Fibroblast of skin of left quadriceps (primary cell): Measurements from ENCODE around the gene MRE11.
"Not testable (repeated sequence)": the region's sequence is repeated elsewhere in the genome, so short reads cannot be mapped to it uniquely, and the experiment has no call there.

Experiments
- DNase-seq, 2 experiments: peaks; one replicate each; pipeline ENCODE4 v3.0.0-alpha.2; 2013; ENCODE audit warnings: low read depth in 2 of 2

MRE11 gene

GRCh38 chr11:94506513-94506912 lies 12.9 kb upstream of the MRE11 start:
- not testable (repeated sequence) for DNase-seq

- peak; percentile 37 to 38 for DNase-seq
Measured at GRCh38 chr11:94504689-94505293, 11.1 kb upstream of the MRE11 start.

GRCh38 chr11:94501522-94501921 lies 7.9 kb upstream of the MRE11 start:
- DNase-seq, result no peak

GRCh38 chr11:94500181-94500580 lies 6.5 kb upstream of the MRE11 start:
- no peak for DNase-seq

- DNase-seq, result no peak
Measured at GRCh38 chr11:94494126-94494680, 559 bp upstream of the MRE11 start.

GRCh38 chr11:94486068-94486467 lies 7.6 kb downstream of the MRE11 start:
- no peak for DNase-seq

- no peak for DNase-seq
Measured at GRCh38 chr11:94481342-94481741, 12.3 kb downstream of the MRE11 start.

- DNase-seq, result no peak
Measured at GRCh38 chr11:94477624-94478023, 16.0 kb downstream of the MRE11 start.

- peak in 1 of 2 experiments; percentile 10 for DNase-seq
Measured at GRCh38 chr11:94472916-94473799, 20.5 kb downstream of the MRE11 start.

- no peak for DNase-seq
Measured at GRCh38 chr11:94469416-94469815, 24.2 kb downstream of the MRE11 start.

GRCh38 chr11:94459576-94459975 lies 34.1 kb downstream of the MRE11 start:
- DNase-seq, result no peak

- no peak for DNase-seq
Measured at GRCh38 chr11:94457118-94458029, 36.3 kb downstream of the MRE11 start.

GRCh38 chr11:94455861-94456260 lies 37.8 kb downstream of the MRE11 start:
- no peak for DNase-seq

GRCh38 chr11:94454301-94454700 lies 39.3 kb downstream of the MRE11 start:
- no peak for DNase-seq

GRCh38 chr11:94452988-94453387 lies 40.7 kb downstream of the MRE11 start:
- DNase-seq, result no peak

GRCh38 chr11:94450048-94450447 lies 43.6 kb downstream of the MRE11 start:
- peak; percentile 22 to 30 for DNase-seq

GRCh38 chr11:94449437-94449836 lies 44.2 kb downstream of the MRE11 start:
- DNase-seq, result peak; percentile 23 to 27

GRCh38 chr11:94449029-94449428 lies 44.6 kb downstream of the MRE11 start:
- no peak for DNase-seq

GRCh38 chr11:94447149-94447548 lies 46.5 kb downstream of the MRE11 start:
- DNase-seq, result no peak

GRCh38 chr11:94445641-94446040 lies 48.0 kb downstream of the MRE11 start:
- DNase-seq, result no peak

- no peak for DNase-seq
Measured at GRCh38 chr11:94433049-94433448, 60.6 kb downstream of the MRE11 start.

GRCh38 chr11:94424662-94425061 lies 69.0 kb downstream of the MRE11 start:
- DNase-seq, result no peak
